ENCODE data around the gene TPST1. TPM values are rescaled to one million over a fixed set of nuclear protein-coding genes. Genes with fewer than 3 reads are reported as not detected.

The TPST1 gene
- total RNA-seq, 1 donor from 2014 or later = 21.8 TPM

GRCh38 chr7:66281678-66282590 lies 76.8 kb downstream of the TPST1 start:
- DNase-seq (ENCODE audit: low spot score) = no peak

- no peak for DNase-seq (ENCODE audit: low spot score)
Measured at GRCh38 chr7:66282591-66282935, 77.4 kb downstream of the TPST1 start.

- DNase-seq (ENCODE audit: low spot score) = no peak
Measured at GRCh38 chr7:66283003-66283920, 78.1 kb downstream of the TPST1 start.

GRCh38 chr7:66296001-66296521 lies 90.9 kb downstream of the TPST1 start:
- no peak for DNase-seq (ENCODE audit: low spot score)

DNA sequence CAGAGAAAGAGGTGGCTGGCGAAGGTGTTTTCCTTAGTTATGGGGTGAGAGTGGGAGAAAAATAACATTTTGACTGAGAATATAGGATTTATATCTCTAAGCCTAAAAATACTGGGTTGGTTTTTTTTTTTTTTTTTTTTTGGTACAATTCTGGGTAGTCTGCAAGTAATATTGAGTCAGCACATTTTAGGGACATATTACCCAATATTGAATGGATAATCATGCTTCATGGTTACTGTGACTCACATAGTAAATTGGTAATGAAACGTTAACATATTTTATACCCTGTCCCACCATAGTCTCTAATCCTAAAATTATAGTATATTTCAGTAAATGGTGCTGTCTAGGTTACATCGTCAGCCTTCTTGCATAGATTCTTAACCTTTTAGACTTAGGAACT lies 91.4 kb downstream of the TPST1 start:
- DNase-seq (ENCODE audit: low spot score) = no peak

DNA sequence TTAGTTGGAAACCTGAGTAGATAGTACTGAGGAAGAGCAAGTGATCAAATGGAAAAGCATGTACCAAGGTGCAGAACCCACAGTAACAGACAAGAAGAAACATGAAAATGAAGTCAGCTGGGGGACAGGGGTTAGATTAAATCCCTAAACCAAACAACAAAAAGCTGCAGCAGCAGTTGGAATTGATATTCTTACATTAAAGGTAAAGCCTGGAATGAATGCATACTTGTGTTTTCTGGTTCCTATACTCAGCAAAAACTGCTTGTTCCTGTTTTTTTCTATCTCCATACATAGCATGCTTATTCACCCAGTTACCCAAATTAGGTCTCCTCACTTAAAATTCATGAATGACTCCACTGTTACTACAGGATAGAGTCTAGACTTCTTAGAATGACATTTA lies 92.4 kb downstream of the TPST1 start:
- DNase-seq (ENCODE audit: low spot score) = no peak

DNA sequence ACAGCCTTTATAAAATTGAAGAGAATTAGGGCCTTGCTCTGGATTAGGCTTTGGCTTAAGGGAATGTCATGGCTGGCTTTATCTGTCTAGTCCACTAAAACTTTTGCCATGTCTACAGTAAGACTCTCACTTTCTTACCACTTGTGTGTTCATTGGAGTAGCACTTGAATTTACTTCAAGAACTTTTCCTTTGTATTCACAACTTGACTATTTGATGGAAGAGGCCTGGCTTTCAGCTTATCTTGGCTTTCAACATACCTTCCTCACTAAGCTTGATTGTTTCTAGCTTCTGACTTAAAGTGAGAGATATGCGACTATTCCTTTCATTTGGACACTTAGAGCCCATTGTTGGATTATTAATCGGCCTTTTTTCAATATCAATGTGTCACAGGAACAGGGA lies 96.1 kb downstream of the TPST1 start:
- no peak for DNase-seq (ENCODE audit: low spot score)

DNA sequence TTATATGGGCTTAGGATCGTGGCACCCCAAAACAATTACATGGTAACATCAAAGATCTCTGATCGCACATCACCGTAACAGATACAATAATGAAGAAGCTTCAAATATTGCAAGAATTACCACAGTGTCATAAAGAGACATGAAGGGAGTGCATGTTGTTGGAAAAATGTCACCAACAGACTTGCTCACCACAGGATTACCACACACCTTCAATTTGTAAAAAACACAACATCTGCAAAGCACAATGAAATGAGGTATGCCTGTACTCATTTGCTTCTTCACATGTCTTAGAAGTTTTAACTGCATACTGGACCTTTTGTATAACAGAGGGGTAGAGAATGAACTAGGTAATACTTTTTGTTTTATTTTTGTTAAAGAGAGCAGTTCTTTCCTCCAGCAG lies 96.6 kb downstream of the TPST1 start:
- DNase-seq (ENCODE audit: low spot score) = no peak

DNA sequence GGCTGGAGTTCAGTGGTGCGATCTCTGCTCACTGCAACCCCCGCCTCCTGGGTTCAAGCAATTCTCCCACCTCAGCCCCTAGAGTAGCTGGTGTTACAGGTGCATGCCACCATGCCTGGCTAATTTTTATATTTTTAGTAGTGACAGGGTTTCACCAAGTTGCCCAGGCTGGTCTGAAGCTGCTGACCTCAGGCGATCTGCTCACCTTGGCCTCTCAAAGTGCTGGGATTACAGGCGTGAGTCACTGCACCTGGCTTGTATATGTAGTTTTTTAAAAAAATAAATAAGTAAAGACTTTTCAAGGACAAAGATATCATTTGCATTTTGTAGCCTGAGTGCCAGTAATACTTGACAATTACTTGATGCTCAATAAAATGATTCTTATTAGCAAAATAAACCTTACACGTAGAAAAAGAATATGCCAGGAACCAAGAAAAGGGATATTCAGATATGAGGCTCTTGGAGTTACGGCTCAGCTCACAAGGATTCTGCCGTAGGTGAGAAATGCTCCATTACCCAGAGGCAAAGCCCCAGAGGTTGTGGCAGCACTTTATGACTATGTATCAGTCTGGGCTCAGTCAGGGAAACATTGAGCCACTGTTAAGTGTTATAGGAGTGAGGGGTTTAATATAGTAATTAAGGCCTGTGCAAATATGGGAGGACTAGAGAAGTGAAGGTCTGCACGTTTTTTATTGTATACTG lies 98.5 kb downstream of the TPST1 start:
- no peak for DNase-seq (ENCODE audit: low spot score)

DNA sequence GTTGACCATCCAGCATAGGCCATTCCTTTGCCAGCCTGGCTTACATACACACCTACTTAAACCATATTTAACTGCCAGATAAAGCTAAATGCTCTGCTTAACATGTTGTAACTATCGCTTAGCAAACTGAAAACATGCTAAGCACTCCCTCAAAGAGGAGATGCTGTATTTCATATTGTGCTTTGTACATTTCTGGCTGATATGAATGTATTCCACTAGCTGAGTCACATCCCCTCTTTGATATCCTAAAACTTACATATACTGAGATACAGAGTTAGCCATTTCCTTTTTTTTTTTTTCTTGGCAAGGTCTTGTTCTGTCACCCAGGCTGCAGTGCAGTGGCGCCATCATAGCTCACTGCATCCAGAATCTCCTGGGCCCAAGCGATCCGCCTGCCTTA lies 99.4 kb downstream of the TPST1 start:
- no peak for DNase-seq (ENCODE audit: low spot score)

DNA sequence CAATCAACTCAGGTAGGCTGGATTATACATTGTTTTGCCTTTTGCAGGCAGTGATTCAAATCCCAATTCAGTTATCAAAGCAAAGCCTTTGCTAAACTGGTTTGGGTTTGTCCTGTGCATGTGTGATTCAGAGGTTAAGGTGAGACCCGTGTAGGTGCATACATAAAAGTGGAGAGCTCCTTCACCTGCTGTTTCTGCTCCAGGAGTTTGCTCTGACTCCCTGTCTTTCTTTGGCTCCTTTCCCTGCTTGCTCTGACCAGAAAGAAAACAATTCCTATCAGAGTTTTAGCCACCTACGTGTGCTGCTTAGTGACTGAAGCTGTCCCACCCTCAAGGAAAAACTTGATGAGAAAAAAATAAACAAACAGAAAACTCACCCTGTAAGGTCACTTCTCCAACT lies 101.1 kb downstream of the TPST1 start:
- DNase-seq (ENCODE audit: low spot score) = no peak

GRCh38 chr7:66307591-66308215 lies 102.6 kb downstream of the TPST1 start:
- no peak for DNase-seq (ENCODE audit: low spot score)

GRCh38 chr7:66308411-66308810 lies 103.3 kb downstream of the TPST1 start:
- DNase-seq (ENCODE audit: low spot score) = no peak

DNA sequence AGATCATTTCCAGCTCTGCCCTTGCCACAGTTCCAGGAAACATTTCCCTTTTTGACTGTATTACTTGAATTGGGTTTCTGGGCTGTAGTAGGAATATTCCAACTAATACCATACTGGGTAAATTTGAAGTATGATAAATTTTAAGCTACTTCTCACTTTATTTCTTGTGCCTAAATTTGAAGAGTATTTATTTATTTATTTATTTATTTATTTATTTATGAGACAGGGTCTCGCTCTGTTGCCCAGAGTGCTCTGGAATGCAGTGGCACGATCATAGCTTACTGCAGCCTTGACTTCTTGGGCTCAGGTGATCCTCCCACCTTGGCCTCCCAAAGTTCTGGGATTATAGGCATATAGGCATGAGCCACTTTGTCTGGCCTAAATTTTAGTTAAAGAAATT lies 105.5 kb downstream of the TPST1 start:
- no peak for DNase-seq (ENCODE audit: low spot score)

GRCh38 chr7:66313886-66314568 lies 108.9 kb downstream of the TPST1 start:
- no peak for DNase-seq (ENCODE audit: low spot score)

DNA sequence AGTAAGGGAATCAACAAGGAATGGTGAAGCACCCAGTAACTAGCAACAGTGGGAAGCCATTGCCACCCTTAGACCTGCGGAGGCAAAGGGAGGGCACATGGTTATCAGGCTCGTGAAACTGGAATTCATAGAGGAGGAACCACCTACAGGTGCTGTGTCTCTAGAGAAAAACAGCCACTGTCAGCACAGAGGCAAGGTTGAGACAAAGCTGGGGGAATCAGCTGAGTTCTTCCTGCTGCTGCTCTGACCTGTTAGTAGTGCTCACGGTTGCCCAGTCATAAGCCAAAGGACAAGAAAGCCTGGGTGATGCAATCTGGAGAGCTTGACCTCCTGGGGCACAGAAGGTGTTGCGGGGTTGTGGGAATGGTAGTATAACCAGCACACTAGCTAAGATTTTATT lies 110.1 kb downstream of the TPST1 start:
- no peak for DNase-seq (ENCODE audit: low spot score)

DNA sequence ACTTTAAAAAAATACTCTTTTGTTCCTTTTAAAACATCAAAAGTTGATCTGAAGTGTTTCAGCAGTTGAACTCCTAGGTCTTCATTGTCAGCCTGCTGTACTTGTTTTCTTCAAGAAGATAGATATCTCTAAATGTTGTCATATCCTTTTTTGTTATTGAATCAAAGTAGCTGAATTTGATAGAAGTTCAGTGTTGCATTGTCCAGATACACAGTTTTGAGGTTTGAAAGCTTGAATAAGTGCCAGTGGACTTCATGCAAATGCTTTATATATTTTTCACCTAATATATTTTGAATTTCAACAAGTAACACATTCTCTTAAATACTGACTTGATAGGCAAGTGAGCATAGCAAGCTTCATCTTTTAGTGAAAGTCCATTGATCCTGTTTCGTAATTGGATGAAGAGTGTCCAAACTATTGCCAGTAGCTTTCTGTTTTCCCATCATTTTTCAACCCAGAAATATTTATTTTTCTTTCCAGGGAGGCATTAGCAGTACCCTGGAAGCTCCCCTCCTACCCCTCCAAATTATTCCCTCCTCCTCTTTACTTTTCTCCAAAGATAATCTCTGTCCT lies 114.4 kb downstream of the TPST1 start:
- no peak for DNase-seq (ENCODE audit: low spot score)

DNA sequence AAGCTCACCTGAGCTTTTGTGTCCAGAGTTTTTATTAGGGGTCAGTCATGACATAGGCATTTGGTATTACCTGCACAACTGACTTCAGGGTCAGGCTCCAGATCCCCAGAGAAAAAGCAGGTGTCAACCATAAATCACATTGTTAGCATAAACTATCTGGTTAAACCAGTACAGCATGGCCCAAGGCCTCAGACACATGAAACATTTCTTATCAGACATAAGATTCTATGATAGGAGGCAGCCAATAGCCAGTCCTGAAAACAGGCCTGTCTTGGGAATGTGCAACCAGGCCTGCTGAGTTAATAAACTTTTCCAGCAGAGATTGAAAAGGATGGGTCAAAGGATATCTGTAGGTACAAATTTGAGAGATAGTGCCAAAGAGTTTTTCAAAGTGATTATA lies 116.1 kb downstream of the TPST1 start:
- no peak for DNase-seq (ENCODE audit: low spot score)

GRCh38 chr7:66323114-66323796 lies 118.1 kb downstream of the TPST1 start:
- DNase-seq (ENCODE audit: low spot score) = no peak

All from mesenteric fat pad (tissue), 1 donor.